ENCODE results near the gene KLK5. TPM values are rescaled to one million over a fixed set of nuclear protein-coding genes. Genes with fewer than 3 reads are reported as not detected.

The KLK5 gene
- polyA plus RNA-seq, 1 donor (not counting 4 experiments of a cell fraction or from before 2014, with no cell fraction given), result 477 TPM

- Histone ChIP-seq H4K20me1 (ENCODE audit: control insufficient read depth, extremely low read depth, insufficient read depth, low read length) (no peaks in the 10 kb centered on the region), H3K27ac (ENCODE audit: control insufficient read depth, insufficient read depth, low read length) (peak overlapping the region; percentile 91), H3K4me1 (ENCODE audit: control insufficient read depth, extremely low read depth, insufficient read depth, low read length) (peaks cover 40% of the 10 kb centered on the region), H3K27me3 (ENCODE audit: control insufficient read depth, extremely low read depth, insufficient read depth, low read length) (no peaks in the 10 kb centered on the region), H2AFZ (ENCODE audit: control insufficient read depth, low read length) (no peak overlapping the region), H3K9me3 (ENCODE audit: control insufficient read depth, low read depth, low read length) (no peaks in the 10 kb centered on the region), H3K4me2 (ENCODE audit: control insufficient read depth, extremely low read depth, insufficient read depth, low read depth, low read length) (peak overlapping the region; percentile 69), H3K36me3 (ENCODE audit: control insufficient read depth in 2 of 2, extremely low read depth in 1 of 2, insufficient read depth in 2 of 2, low read length in 2 of 2) (no peaks in the 10 kb centered on the region), H3K9me1 (ENCODE audit: control insufficient read depth, extremely low read depth, insufficient read depth, low read length) (no peaks in the 10 kb centered on the region), H3K4me3 (ENCODE audit: control insufficient read depth in 2 of 3, extremely low read depth in 1 of 3, insufficient read depth in 2 of 3, low read depth in 1 of 3, low read length in 3 of 3) (no peak overlapping the region), H3K9ac (ENCODE audit: control insufficient read depth, extremely low read depth, insufficient read depth, low read length) (peak overlapping the region; percentile 58), H3K79me2 (ENCODE audit: control insufficient read depth, insufficient read depth, low read length) (no peaks in the 10 kb centered on the region)
- peak; percentile 99 for FAIRE-seq
- TF ChIP-seq, protein P1, sequence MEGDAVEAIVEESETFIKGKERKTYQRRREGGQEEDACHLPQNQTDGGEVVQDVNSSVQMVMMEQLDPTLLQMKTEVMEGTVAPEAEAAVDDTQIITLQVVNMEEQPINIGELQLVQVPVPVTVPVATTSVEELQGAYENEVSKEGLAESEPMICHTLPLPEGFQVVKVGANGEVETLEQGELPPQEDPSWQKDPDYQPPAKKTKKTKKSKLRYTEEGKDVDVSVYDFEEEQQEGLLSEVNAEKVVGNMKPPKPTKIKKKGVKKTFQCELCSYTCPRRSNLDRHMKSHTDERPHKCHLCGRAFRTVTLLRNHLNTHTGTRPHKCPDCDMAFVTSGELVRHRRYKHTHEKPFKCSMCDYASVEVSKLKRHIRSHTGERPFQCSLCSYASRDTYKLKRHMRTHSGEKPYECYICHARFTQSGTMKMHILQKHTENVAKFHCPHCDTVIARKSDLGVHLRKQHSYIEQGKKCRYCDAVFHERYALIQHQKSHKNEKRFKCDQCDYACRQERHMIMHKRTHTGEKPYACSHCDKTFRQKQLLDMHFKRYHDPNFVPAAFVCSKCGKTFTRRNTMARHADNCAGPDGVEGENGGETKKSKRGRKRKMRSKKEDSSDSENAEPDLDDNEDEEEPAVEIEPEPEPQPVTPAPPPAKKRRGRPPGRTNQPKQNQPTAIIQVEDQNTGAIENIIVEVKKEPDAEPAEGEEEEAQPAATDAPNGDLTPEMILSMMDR (optimal IDR thresholded peaks at IDR 0.05 in 1 of 3, IDR thresholded peaks at IDR 0.05 in 1 of 3, conservative IDR thresholded peaks at IDR 0.05 in 1 of 3; ENCODE audit: extremely low read depth in 1 of 3, insufficient read depth in 2 of 3, low read length in 3 of 3), result no peak
- TF ChIP-seq EZH2 (IDR thresholded peaks at IDR 0.05; ENCODE audit: low read length), result no peak
- dilution Hi-C loops (cut with MboI; ENCODE audit: extremely low pct_ligation_motif_present, low sequenced_read_pairs), result no loop called here
- DNase-seq (ENCODE audit: low read depth, low spot score), result peak; percentile 88
Measured at GRCh38 chr19:50932018-50932689, 20.7 kb downstream of the KLK5 start.

DNA sequence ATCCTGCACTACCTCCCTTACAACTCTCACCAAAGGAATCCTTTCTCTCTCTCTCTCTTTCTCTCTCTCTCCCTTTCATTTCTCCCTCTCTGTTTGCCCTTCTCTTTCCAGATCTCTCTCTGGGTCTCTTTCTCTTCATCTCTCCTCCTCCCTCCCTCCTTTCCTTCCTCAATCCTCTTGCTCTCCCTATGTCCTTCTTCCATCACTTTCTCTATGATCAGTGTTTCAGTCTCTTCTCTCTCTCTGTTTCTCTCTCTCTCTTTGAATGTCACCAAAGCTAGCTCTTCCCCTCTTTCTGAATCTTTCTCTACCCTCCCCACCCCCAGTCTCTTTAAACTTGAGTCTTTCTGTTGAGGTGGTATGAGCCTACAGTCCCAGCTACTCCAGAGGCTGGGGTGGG lies 21.8 kb downstream of the KLK5 start:
- H2AFZ ChIP-seq (ENCODE audit: control insufficient read depth, low read length), result no peak overlapping the region
- no peak overlapping the region for H3K9ac ChIP-seq (ENCODE audit: control insufficient read depth, extremely low read depth, insufficient read depth, low read length)
- H3K79me2 ChIP-seq (ENCODE audit: control insufficient read depth, insufficient read depth, low read length), result no peaks in the 10 kb centered on the region
- H3K36me3 ChIP-seq (ENCODE audit: control insufficient read depth in 2 of 2, extremely low read depth in 1 of 2, insufficient read depth in 2 of 2, low read length in 2 of 2), result no peaks in the 10 kb centered on the region
- H4K20me1 ChIP-seq (ENCODE audit: control insufficient read depth, extremely low read depth, insufficient read depth, low read length), result no peaks in the 10 kb centered on the region
- H3K4me2 ChIP-seq (ENCODE audit: control insufficient read depth, extremely low read depth, insufficient read depth, low read depth, low read length), result no peak overlapping the region
- no peaks in the 10 kb centered on the region for H3K27me3 ChIP-seq (ENCODE audit: control insufficient read depth, extremely low read depth, insufficient read depth, low read length)
- no peak for TF ChIP-seq EZH2 (IDR thresholded peaks at IDR 0.05; ENCODE audit: low read length)
- TF ChIP-seq, protein P1 (optimal IDR thresholded peaks at IDR 0.05 in 1 of 3, IDR thresholded peaks at IDR 0.05 in 1 of 3, conservative IDR thresholded peaks at IDR 0.05 in 1 of 3; ENCODE audit: extremely low read depth in 1 of 3, insufficient read depth in 2 of 3, low read length in 3 of 3), result no peak
- H3K27ac ChIP-seq (ENCODE audit: control insufficient read depth, insufficient read depth, low read length), result no peak overlapping the region
- peaks cover 43% of the 10 kb centered on the region for H3K4me1 ChIP-seq (ENCODE audit: control insufficient read depth, extremely low read depth, insufficient read depth, low read length)
- dilution Hi-C loops (cut with MboI; ENCODE audit: extremely low pct_ligation_motif_present, low sequenced_read_pairs), result no loop called here
- no peaks in the 10 kb centered on the region for H3K9me3 ChIP-seq (ENCODE audit: control insufficient read depth, low read depth, low read length)
- H3K4me3 ChIP-seq (ENCODE audit: control insufficient read depth in 2 of 3, extremely low read depth in 1 of 3, insufficient read depth in 2 of 3, low read depth in 1 of 3, low read length in 3 of 3), result no peak overlapping the region
- no peaks in the 10 kb centered on the region for H3K9me1 ChIP-seq (ENCODE audit: control insufficient read depth, extremely low read depth, insufficient read depth, low read length)
- no peak for DNase-seq (ENCODE audit: low read depth, low spot score)
- FAIRE-seq, result no peak

Measured in keratinocyte (primary cell).